B cell (primary cell): ENCODE results near the gene EFNA1. TPM values are rescaled to one million over a fixed set of nuclear protein-coding genes. Genes with fewer than 3 reads are reported as not detected.
A peak's percentile ranks its signal among the peaks of the same experiment; 100 is the strongest.

Source experiments
- ATAC-seq: fragments of 200-7000 bp; cut with Tn5 transposase; one replicate; pipeline ENCODE4 v1.10.0; 2021; ENCODE audit warnings: low read depth, mild to moderate bottlenecking, moderate number of reproducible peaks, moderate library complexity
- CTCF ChIA-PET: fragments of 350-600 bp; sonication (Branson Sonifier 250); formaldehyde crosslinking; loops from one replicate; lab custom pipeline; 2021; ENCODE audit warnings: antibody characterized with exemption, inconsistent platforms; lab: Charles Lee
- POLR2A ChIA-PET: fragments of 350-600 bp; sonication (Branson Sonifier 250); formaldehyde crosslinking; loops from one replicate; lab custom pipeline; 2021; ENCODE audit warnings: antibody characterized with exemption; lab: Charles Lee
- DNase-seq: peaks from one replicate; pipeline ENCODE4 v3.0.0; 2013
- H2AFZ ChIP-seq: 2 replicates; pipeline ENCODE4 v1.6.1; 2012; ENCODE audit warnings: mild to moderate bottlenecking, low read depth, low read length; ENCODE audit not compliant: insufficient read depth, poor library complexity, severe bottlenecking
- H3K27ac ChIP-seq, 2 donors: 1 replicate in 1 of 2; 2 replicates in 1 of 2; pipeline ENCODE4 v1.5.1; 2012 to 2013; ENCODE audit warnings: low read length in 2 of 2, mild to moderate bottlenecking in 2 of 2, moderate library complexity in 1 of 2
- H3K27me3 ChIP-seq, 4 experiments: fragments of 200-600 bp in 1 of 4; sonication (generic) in 1 of 4; replicated peaks in 1 of 4; 1 replicate in 2 of 4; 2 replicates in 2 of 4; pipeline versions ENCODE4 v1.6.1 to v1.7.0; 2013 to 2016; ENCODE audit warnings: low read length in 3 of 4, mild to moderate bottlenecking in 2 of 4, mixed read lengths in 1 of 4, moderate library complexity in 1 of 4; ENCODE audit not compliant: insufficient read depth in 4 of 4, control insufficient read depth in 3 of 4; ENCODE audit errors: control extremely low read depth in 1 of 4
- H3K36me3 ChIP-seq, 2 experiments: replicated peaks in 1 of 2; 1 replicate in 1 of 2; 2 replicates in 1 of 2; pipeline versions ENCODE4 v1.6.1 to v1.7.1; 2013; ENCODE audit warnings: low read length in 1 of 2; ENCODE audit not compliant: insufficient read depth in 2 of 2, control insufficient read depth in 1 of 2; ENCODE audit errors: control extremely low read depth in 1 of 2, extremely low read depth in 1 of 2
- H3K4me1 ChIP-seq, 2 donors: fragments of 200-600 bp in 1 of 2; sonication (generic) in 1 of 2; 1 replicate in 1 of 2; 2 replicates in 1 of 2; pipeline versions ENCODE4 v1.5.1 to v1.6.1; 2013 to 2017; ENCODE audit warnings: low read length in 2 of 2; ENCODE audit not compliant: control insufficient read depth in 2 of 2, insufficient read depth in 2 of 2
- H3K4me2 ChIP-seq: replicated peaks from 2 replicates; pipeline ENCODE3; 2012; ENCODE audit warnings: mild to moderate bottlenecking, low read depth, low read length; ENCODE audit not compliant: poor library complexity, severe bottlenecking
- H3K4me3 ChIP-seq, 5 experiments: fragments of 200-600 bp in 1 of 5; sonication (generic) in 1 of 5; 1 replicate in 3 of 5; 2 replicates in 2 of 5; pipeline versions ENCODE4 v1.5.1 to v1.7.0; 2011 to 2016; ENCODE audit warnings: low read length in 4 of 5, mild to moderate bottlenecking in 4 of 5, low read depth in 2 of 5, control low read depth in 1 of 5, moderate library complexity in 1 of 5; ENCODE audit not compliant: insufficient read depth in 1 of 5; ENCODE audit errors: control extremely low read depth in 1 of 5, extremely low read depth in 1 of 5
- H3K79me2 ChIP-seq: fragments of 200-600 bp; sonication (generic); one replicate; pipeline ENCODE4 v1.6.0; 2016; ENCODE audit warnings: low read length; ENCODE audit not compliant: control insufficient read depth, insufficient read depth
- H3K9ac ChIP-seq: fragments of 200-600 bp; sonication (generic); 2 replicates; pipeline ENCODE4 v1.6.1; 2017; ENCODE audit warnings: mild to moderate bottlenecking, low read length, moderate library complexity
- H3K9me3 ChIP-seq, 3 donors: one replicate each; pipeline versions ENCODE4 v1.6.1 to v1.7.1; 2013; ENCODE audit warnings: low read length in 2 of 3; ENCODE audit not compliant: control insufficient read depth in 2 of 3, insufficient read depth in 1 of 3; ENCODE audit errors: control extremely low read depth in 1 of 3
- H4K20me1 ChIP-seq: 2 replicates; pipeline ENCODE4 v1.6.0; 2012; ENCODE audit warnings: mild to moderate bottlenecking, low read length; ENCODE audit not compliant: insufficient read depth, control insufficient read depth, poor library complexity, severe bottlenecking
- H3K27ac Mint-ChIP-seq: one replicate; pipeline ENCODE4 v1.8.0; 2021; ENCODE audit warnings: mixed read lengths
- H3K27me3 Mint-ChIP-seq: one replicate; pipeline ENCODE4 v1.8.0; 2021; ENCODE audit warnings: mixed read lengths
- H3K4me1 Mint-ChIP-seq: one replicate; pipeline ENCODE4 v1.8.0; 2021; ENCODE audit warnings: mixed read lengths
- H3K4me3 Mint-ChIP-seq: one replicate; pipeline ENCODE4 v1.8.0; 2021; ENCODE audit warnings: mixed read lengths
- H3K9me3 Mint-ChIP-seq: one replicate; pipeline ENCODE4 v1.8.0; 2022; ENCODE audit warnings: mixed read lengths; ENCODE audit not compliant: insufficient read depth
- EZH2 ChIP-seq: IDR thresholded peaks from 2 replicates; pipeline ENCODE4 v1.6.1; 2012; ENCODE audit warnings: borderline replicate concordance, low read depth, mild to moderate bottlenecking, moderate library complexity, low read length; ENCODE audit not compliant: insufficient read depth, poor library complexity, severe bottlenecking
- WGBS: methylation state at CpG from one replicate; pipeline ENCODE4 v1.1.5; 2013; ENCODE audit warnings: missing lambda C conversion rate; ENCODE audit not compliant: insufficient coverage; 5-methylcytosine and 5-hydroxymethylcytosine counted together
- intact Hi-C: fragments of 100-400 bp; cut with micrococcal nuclease; formaldehyde crosslinking; loops from one replicate; pipeline ENCODE4 v1.10.0; 2022
- polyA plus RNA-seq: library from polyadenylated mRNA; depleted of rRNA; stranded (reverse); fragments of >200 nt; gene quantifications from 2 replicates; pipeline ENCODE4 v1.2.3, GENCODE V29; 2012
- total RNA-seq, 2 donors: library from RNA; stranded (reverse); fragments of 120-200 nt in 1 of 2; gene quantifications; 1 replicate in 1 of 2; 2 replicates in 1 of 2; pipeline versions ENCODE4 v1.2.3 to v1.2.4, GENCODE V29; 2013 to 2022
- TF ChIP-seq, protein P1 (sequence below): fragments of 200-600 bp; IDR thresholded peaks from one replicate; pipeline ENCODE4 v1.8.0; 2022; ENCODE audit warnings: antibody characterized with exemption, mild to moderate bottlenecking

The EFNA1 gene
- total and polyA plus RNA-seq, 2 donors (not counting 1 experiment from before 2014, with no cell fraction given): 0.28 TPM; not detected in 1

DNA sequence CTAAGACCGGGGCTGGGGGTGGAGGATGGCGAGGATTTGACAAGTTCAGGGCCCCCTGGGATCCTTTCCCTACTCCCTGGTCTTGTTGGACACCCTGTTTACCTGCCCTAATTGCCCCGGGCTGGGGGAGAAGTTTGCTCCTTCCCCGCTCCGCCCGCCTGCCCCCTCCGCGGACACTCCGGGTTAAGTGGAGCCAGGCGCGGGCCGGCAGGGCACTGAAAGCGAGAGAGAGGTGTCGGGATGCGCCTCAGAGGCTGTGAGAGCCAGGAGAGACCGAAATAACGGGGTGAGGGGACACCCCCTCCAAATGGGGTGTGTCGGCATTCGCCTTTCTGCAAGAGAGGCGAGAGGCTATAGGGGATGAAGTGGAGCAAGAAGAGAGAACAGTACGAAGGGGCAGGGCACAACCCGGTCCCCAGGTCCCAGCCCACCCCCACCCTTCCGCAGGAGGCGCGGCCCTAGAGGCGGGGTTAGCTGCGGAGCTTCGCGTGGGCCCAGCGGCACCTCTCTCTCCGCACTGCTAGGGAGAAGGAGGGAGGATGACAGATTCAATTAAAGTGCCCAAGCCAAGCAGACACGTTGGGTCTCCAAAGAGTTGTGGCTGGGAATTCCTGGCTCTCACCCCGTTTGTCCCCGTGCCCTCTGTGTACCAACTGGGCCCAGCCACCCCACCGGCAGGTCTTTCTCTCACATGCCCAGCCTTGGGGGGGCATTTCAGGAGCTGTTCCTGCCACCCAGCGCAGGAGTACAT is 45.2 kb upstream of the EFNA1 start:
- Mint-ChIP-seq H3K27ac (peak overlapping the region; percentile 6), H3K27me3 (peaks cover 38% of the 10 kb centered on the region), H3K4me1 (peaks cover 69% of the 10 kb centered on the region), H3K9me3 (no peaks in the 10 kb centered on the region), H3K4me3 (peak overlapping the region; percentile 74)
- 7% methylated on average over 22 of the region's 36 CpGs for WGBS
- H3K9ac ChIP-seq: peak overlapping the region; percentile 36
- peaks cover 0 to 30% (median 0%) of the 10 kb centered on the region in 3 donors for H3K9me3 ChIP-seq
- peaks cover 0 to 57% (median 43%) of the 10 kb centered on the region in 4 experiments for H3K27me3 ChIP-seq
- ATAC-seq (no peak), DNase-seq (peak; percentile 57)
- peaks cover 53% of the 10 kb centered on the region for H4K20me1 ChIP-seq
- no peak overlapping the region for H3K27ac ChIP-seq
- peak overlapping the region; percentile 97 for H3K4me2 ChIP-seq
- H3K4me3 ChIP-seq: peak overlapping the region in 4 of 5 experiments; percentile 12 to 52 (median 26)
- no peaks in the 10 kb centered on the region for H3K79me2 ChIP-seq
- H3K4me1 ChIP-seq: peaks cover 71 to 79% of the 10 kb centered on the region in 2 donors
- TF ChIP-seq EZH2: peak; percentile 85
- TF ChIP-seq, protein P1, sequence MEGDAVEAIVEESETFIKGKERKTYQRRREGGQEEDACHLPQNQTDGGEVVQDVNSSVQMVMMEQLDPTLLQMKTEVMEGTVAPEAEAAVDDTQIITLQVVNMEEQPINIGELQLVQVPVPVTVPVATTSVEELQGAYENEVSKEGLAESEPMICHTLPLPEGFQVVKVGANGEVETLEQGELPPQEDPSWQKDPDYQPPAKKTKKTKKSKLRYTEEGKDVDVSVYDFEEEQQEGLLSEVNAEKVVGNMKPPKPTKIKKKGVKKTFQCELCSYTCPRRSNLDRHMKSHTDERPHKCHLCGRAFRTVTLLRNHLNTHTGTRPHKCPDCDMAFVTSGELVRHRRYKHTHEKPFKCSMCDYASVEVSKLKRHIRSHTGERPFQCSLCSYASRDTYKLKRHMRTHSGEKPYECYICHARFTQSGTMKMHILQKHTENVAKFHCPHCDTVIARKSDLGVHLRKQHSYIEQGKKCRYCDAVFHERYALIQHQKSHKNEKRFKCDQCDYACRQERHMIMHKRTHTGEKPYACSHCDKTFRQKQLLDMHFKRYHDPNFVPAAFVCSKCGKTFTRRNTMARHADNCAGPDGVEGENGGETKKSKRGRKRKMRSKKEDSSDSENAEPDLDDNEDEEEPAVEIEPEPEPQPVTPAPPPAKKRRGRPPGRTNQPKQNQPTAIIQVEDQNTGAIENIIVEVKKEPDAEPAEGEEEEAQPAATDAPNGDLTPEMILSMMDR: no peak
- no peaks in the 10 kb centered on the region for H3K36me3 ChIP-seq
- intact Hi-C loops: no loop called here
- ChIA-PET CTCF (interaction anchor here (0.7 to 5.5 kb wide), 4 partner anchors 12 to 91 kb away, joined by 3 to 184 read pairs (median 56); partner anchors contain the start of genes EFNA4 and KRTCAP2), POLR2A (interaction anchor here (0.6 kb wide), 2 partner anchors 90 to 454 kb away, joined by 3 to 4 read pairs; no protein-coding TSS in a partner anchor)
- peak overlapping the region; percentile 59 for H2AFZ ChIP-seq
